SW 1271 (cell line): ENCODE measurements around the gene UNC5A.

Source experiments
- DNase-seq, 2 experiments: peaks; one replicate each; lab custom pipeline; 2025; lab: John Stamatoyannopoulos, UW

Gene UNC5A

DNA sequence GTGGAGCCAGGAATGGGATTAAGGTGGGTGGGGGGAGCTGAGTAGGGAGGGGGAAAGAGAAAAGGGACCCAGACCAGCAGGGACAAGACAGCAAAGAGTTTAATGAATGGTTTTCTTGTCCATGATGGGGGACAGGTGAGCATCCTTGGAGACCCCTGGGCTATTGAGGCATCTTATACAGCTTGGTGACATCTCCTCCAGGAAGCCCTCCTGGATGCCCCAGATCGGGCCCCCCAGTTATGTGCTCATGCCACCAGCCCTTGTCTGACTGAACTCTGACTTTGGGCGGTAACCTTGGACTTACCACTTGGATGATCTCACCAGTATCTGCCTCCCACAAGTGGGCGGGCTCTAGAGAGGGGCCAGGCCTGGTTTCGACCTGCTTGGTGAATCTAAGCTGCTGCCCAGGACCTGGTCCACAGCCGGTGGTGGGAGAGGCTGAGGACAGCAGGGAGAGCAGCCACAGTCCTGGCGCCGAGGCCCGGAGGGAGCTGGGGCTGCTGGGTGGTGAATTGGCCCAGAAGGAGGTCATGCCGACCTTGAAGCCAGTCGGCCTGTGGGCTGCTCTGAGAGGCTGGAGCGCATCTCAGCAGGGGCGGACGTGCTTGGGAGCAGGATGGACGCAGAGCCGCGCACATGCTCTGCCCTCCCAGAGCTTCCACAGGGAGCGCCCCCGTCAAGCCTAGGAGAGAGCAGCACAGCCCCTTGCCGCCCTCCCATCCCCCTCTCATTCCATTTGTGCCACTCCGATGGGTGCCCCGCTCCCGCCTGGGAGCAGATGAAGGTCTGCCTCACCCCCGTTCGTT lies 36.2 kb downstream of the UNC5A start:
- DNase-seq, result no peak

GRCh38 chr5:176847148-176847547 lies 36.8 kb downstream of the UNC5A start:
- DNase-seq, result no peak

- DNase-seq, result no peak
Measured at GRCh38 chr5:176847726-176848290, 37.4 kb downstream of the UNC5A start.

GRCh38 chr5:176848651-176849050 lies 38.3 kb downstream of the UNC5A start:
- no peak for DNase-seq

DNA sequence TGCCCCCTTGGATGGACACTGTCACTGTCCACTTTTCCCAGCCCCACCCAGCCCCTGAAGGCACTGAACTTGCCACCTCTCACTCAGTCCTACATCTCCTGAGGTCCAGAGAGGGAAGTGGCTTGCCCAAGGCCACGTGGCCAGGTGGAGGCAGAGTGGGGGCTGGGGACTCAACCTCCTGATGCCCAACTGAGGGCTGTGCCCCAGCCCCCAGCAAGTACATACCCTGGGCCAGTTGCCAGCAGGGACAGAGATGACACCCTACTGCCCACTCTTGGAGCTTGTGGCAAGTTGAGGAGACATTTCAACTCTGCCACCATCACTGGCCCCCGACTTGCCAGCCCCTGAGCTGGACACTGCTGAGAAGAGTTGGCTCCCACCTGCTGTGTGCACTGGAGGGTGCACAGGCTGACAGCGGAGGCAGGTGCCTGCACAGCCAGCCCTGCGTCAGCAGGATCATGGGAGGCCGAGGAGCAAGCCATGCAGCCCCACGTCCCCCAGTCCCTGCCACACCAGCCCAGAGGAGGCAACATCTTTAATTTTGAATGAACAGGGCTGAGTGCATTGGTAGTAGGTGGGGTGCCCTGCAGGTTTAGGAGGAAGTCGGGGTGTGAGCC lies 39.4 kb downstream of the UNC5A start:
- no peak for DNase-seq

DNA sequence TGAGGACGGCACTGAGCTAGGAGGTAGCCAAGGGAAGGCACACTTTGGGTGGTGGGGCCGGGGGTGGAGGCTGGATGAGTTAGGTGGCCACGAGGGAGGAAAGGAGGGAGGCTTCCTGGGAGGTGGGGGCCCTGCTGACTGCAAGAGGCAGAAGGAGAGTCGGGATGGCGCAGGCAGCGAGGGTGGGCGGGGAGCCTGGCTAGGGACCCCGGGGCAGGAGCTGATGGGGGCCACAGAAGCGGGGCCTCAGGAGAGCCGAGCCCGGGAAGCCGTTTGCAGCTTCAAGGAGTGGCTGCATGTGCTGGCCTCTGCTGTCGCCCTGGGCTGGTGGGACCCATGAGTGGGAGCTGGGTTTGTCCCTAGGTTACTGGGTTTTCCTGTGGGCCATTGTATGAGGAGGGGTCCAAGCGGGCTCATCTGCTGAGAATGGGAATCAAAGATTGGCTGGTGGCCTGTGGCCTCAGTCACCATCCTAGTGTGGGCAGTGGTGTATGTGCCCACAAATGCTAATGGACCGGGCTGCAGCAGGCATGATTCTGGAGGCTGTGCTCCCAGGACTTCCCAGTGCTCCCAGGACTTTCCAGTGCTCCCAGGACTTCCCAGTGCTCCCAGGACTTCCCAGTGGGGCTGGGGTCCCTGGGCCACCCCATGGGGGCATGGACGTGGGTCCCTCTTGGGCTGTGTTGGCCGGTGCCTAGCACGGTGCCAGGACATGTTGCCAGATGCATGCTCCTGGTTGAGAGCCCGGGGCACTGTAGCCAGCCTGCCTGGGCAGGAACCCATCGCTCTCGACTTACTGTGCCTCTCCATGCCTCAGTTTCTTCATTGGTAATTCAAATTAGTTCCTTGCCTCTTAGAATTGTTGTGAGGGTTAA lies 40.2 kb downstream of the UNC5A start:
- DNase-seq, result no peak

- DNase-seq, result no peak
Measured at GRCh38 chr5:176851380-176851779, 41.0 kb downstream of the UNC5A start.

- no peak for DNase-seq
Measured at GRCh38 chr5:176851871-176852658, 41.7 kb downstream of the UNC5A start.

DNA sequence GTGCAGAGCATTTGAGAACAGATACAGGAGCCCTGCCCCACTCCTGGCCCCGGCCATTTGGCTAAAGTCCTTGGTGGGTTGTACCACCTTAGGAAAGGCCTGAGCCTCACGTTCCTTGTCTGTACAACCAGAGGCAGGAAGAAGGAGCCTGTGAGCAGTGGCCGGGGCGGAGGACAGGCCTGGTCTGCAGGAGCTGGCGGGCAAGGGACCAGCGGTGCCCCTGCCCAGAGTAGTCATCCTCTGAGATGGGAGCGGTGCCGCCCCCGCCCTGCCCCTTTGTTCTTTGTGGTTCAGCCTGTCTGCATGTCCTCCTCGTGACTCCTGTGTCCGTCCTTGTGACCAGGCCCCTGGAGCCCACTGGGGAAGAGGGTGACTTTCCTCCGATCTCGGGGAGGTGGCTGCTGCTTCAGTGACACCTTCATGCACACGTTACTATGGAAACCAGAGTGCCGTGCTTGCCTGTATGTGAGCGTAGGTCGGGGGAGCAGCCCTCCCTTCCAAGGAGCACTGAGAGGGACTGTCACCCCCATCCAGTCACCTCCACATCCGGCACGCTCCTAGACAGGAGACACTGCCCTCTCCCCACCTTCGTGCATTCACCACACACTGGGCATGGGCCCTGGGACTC lies 42.9 kb downstream of the UNC5A start:
- DNase-seq, result no peak

DNA sequence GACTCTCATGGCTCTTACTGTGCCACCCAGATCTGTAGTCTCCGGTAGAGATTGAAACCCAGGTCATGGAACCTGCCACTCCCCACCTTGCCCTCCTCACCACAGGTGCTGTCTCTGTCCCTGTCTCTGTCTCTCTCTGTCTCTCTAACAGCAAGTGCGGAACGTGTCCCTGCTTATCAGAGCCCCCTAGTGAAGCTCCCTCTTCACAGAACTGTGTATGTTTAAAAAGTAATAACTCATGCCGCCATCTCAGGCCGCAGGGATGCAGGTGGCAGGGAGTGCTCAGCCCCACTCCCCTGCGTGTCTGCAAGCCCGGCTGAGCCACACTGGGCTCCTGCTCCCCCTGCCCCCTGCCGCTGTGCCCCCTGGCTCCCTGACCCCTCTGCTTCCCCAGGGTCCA lies 43.8 kb downstream of the UNC5A start:
- no peak for DNase-seq

DNA sequence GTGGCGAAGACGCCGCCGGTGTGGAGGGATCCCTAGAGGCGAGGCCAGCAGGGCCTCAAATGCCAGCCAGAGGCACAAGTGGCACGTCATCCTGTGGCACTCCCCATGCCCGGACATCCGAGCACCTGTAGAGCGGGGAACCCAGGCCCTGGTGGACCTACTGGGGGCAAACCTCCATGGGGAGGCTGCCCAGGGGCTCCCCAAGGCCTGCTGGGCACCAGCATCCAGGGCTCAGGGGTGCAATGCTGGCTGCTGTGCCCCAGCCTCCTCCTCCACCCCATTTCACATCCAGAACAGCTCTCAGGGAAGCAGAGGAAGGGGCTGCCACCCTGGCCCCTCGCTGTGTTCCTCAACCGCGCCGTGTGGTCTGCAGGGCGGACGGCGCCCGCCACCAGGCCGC lies 45.2 kb downstream of the UNC5A start:
- DNase-seq, result no peak

DNA sequence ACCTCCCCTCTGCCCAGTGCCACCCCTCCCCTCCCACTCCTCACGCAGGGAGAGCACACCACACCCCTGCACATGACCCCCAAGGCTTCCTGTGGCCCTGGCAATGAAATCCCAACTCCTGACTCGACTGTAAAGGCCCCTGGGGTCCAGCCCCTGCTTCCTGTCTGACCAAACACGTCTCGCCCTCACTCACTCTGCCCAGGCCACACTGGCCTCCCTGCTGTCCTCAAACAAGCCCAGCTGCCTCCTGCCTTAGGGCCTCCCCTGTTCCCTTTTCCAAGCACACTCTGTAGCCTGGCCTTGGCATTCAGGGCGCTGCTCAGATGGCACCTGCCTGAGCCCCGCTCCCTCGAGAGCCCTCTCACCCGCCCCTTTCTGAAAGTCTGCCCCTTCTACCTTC lies 46.4 kb downstream of the UNC5A start:
- no peak for DNase-seq

- no peak for DNase-seq
Measured at GRCh38 chr5:176857216-176857893, 47.0 kb downstream of the UNC5A start.

DNA sequence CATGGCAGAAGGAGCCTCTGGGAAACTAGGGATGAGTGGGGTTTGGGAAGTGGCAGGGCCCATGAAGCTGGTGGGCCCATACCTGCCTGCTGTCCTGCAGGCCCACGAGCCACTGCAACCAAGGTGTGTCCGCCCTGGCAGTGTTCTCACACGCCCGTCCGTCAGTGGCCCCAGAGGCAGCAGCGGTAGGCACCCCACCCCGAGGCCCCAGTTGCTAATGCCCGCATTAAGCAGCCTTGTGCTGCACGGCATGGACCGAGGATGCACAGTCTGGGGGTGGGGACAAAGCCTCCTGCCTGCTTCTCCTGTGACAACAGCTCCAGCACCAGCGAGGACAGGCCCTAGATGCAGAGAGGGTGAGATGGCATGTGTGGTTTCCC lies 47.5 kb downstream of the UNC5A start:
- DNase-seq, result no peak

DNA sequence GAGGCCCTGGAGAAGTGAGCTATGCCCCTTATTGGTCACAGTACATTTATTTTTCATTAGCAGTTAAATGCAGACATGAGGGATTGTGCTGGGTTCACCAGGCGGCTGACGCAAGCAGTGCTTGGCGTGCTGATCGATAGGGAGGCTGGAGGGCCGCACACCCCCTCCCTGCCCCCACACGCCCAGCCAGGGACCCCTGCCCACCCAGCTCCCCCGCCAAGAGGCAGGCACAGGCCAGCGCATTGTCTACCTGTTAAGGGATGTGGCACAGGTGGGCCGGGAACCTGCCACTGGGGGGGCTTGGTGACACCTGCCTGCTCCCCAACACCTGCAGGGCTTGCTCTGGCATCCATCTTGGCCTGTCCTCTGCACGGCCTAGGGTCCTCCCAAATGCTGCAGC lies 49.6 kb downstream of the UNC5A start:
- no peak for DNase-seq

- no peak for DNase-seq
Measured at GRCh38 chr5:176860381-176860780, 50.0 kb downstream of the UNC5A start.

DNA sequence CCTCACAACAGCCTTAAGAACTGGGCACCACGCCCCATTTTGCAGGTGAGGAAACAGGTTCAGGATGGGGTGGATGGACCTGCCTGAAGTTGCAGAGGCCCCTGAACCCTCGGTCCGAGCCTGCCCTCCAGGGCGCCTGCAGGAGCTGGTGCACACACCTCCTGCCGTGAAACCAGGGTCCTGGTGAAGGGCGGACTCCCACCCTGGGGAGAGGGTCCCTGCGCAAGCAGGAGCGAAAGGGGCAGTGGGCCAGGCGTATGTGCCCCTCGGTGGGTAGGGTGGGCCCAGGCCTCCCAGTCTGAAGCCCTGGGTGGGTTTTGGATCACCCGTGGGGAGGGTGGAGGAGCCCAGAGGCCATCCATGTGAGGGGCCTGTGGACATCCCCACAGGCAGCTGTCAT lies 50.9 kb downstream of the UNC5A start:
- no peak for DNase-seq

DNA sequence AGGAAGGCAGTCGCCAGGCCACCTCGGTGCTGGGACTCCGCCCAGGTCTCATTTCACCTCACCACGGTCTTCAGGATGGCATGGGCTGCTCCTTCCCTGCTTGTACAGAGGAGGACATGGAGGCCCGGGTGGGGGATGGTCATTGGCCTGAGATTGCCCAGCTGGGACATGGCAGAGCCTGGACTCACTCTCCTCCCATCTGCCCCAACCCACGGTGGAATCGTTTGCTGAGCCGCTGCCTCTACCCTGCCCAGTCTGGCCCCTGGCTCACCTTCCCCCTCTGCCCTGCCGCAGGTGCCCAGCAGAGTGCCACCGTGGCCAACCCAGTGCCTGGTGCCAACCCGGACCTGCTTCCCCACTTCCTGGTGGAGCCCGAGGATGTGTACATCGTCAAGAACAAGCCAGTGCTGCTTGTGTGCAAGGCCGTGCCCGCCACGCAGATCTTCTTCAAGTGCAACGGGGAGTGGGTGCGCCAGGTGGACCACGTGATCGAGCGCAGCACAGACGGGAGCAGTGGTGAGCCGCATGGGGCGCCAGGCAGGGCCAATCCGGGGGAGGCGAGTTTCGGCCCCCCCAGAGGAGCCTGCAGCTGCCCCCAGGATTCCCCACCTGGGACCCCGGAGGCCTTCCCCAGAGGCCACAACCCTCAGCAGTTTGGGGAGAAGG lies 52.1 kb downstream of the UNC5A start:
- no peak for DNase-seq

DNA sequence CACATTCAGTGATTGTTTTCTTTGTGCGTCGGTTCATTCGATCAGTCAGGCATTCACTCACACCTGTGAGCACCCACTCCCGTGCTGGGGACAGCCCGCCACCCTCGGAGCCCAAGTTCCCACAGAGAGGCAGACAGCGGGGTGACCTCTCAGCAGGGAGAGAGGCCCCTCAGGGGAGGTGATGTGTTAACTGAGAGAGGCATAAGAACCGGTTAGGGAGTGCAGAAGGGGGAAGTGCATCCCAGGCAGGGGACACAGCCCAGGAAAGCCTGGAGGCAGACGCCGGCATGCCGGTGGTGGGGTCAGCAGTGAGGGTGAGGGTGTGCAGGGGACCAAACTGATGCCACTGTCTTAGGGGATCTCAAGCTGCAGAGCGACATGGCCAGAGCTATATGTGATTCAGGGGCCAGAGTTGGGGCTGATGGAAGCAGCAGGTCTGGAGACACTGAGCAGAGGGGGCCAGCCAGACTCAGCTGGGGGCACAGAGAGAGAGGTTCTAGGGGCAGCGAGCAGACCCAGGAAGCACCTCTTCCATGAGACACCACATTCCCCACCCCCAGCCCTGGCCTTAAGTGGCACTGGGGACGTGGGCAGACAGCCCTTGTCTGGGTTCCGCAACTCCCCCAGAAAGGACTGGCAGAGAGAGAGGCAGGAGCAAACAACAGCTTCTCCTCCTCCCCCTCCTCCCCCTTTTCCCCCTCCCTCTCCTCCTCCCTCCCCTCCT lies 52.8 kb downstream of the UNC5A start:
- DNase-seq, result no peak

DNA sequence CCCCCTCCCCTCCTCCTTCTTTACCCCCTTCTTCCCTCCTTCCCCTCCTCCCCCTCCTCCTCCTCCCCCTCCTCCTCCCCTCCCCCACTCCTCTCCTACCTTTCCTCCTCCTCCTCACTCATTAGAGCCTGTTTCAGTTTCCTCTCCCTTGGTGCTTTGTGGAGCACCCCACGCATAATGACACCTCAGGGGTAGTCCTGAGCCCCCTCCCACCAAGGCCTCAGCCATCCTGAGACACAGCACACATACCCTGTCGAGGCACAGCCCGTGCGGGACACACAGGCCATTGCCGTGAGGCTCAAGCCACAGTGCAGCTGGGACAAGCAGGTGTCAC lies 53.4 kb downstream of the UNC5A start:
- no peak for DNase-seq
